Measurements from ENCODE around the gene TXNDC12.
"Not testable (repeated sequence)": the region's sequence is repeated elsewhere in the genome, so short reads cannot be mapped to it uniquely, and the experiment has no call there.

The TXNDC12 gene

DNA sequence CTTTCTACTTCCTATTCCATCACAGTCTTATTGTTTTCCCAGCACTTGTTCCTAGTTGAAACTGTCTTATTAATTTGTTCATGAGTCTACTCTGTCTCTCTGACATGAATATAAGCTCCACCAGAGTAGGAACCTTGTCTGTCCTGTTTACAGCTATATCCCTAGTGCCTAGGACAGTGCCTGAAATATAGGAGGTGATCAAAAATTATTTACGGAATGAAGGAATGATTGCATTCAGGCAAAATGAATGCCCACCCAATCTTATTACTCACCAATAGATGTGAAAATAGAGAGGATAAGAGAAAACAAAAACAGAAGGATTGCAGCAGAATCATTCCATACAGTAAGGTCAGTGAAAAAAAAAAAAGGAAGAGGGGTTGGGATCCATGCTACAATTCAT is 1.1 kb downstream of the TXNDC12 start:
- DNase-seq (ENCODE audit: extremely low spot score, insufficient read length, low read depth) (no peak), FAIRE-seq (no peak)

DNA sequence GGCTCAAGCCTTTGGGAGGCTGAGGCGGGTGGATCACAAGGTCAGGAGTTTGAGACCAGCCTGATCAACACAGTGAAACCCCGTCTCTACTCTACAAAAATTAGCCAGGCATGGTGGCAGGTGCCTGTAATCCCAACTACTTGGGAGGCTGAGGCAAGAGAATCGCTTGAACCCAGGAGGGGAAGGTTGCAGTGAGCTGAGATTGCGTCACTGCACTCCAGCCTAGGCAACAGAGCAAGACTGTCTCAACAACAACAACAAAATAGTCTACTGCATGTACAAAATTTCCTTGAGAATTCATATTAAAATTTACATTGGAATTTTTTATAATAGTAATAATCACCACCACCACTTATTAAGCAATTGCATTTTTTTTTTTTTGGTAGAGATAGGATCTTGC is 5.7 kb downstream of the TXNDC12 start:
- not testable (repeated sequence) for FAIRE-seq; DNase-seq (ENCODE audit: extremely low spot score, insufficient read length, low read depth)

- DNase-seq (ENCODE audit: extremely low spot score, insufficient read length, low read depth); FAIRE-seq: not testable (repeated sequence)
These were observed 9.3 kb downstream of the TXNDC12 start for GRCh38 chr1:52045666-52046195.

- FAIRE-seq (no peak), DNase-seq (ENCODE audit: extremely low spot score, insufficient read length, low read depth) (no peak)
These were observed 9.8 kb downstream of the TXNDC12 start for GRCh38 chr1:52045236-52045635.

DNA sequence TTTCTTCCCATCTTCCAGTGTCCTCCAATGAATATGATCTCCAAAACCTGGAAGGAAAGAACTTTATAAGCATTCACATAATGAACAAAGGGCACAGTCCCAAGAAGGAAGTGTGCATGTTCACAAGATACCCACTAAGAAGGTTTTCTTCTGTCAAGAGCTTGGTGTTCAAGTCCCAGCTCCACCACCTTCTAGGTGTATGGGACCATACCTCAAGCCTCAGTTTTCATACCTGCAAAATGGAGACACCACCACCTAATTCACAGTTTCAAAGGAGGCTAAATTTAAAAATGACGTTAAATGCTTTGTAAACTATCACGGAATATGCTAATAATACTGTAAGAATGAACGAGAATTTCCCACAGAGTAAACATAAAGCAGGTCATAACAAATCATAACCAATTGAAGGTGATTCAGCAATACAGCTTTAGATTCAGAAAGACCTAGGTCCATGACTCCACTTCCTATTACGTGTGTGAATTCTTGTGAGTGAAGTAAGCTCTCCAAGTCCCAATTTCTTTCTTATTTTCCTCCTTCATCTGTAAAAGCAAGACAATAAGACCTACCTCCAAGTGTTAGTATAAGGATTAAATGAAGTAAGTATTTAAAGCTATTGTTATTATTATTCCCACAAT is 13.3 kb downstream of the TXNDC12 start:
- no peak for DNase-seq (ENCODE audit: extremely low spot score, insufficient read length, low read depth)
- FAIRE-seq = no peak

DNA sequence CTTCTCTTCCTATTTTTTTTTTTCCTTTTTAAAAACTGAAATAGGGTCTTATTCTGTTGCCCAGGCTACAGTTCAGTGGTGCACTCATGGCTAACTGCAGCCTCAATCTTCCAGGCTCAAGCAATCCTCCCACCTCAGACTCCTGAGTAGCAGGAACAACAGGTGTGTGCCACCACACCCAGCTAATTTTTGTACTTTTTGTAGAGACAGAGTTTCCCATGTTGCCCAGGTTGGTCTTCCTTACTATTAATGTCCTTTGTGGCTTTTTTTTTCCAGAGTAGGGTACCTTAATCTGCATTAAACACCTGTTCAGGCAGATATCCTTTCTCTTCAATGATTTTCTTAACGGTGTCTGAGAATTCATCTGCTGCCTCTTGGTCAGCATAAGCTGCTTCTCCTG is 17.1 kb downstream of the TXNDC12 start:
- DNase-seq (ENCODE audit: extremely low spot score, insufficient read length, low read depth) (no peak), FAIRE-seq (no peak)

- FAIRE-seq (no peak), DNase-seq (ENCODE audit: extremely low spot score, insufficient read length, low read depth) (no peak)
These were observed 17.6 kb downstream of the TXNDC12 start for GRCh38 chr1:52037402-52037814.

DNA sequence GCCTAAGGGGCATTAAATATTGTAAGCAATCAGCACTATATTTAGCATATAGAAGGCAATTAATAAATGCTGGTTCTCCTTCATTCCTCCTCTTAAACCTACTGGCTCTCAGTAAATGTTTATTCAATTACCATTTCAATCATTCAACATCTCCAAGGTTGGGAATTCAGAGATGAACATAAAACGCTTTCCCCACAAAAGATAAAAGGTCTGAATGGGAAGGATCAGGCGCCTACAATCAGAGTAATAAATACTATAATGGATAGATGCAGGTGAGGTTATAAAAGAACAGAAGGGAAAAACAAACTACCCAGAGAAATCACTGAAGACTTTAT is 21.0 kb downstream of the TXNDC12 start:
- FAIRE-seq = no peak
- DNase-seq (ENCODE audit: extremely low spot score, insufficient read length, low read depth) = no peak

DNA sequence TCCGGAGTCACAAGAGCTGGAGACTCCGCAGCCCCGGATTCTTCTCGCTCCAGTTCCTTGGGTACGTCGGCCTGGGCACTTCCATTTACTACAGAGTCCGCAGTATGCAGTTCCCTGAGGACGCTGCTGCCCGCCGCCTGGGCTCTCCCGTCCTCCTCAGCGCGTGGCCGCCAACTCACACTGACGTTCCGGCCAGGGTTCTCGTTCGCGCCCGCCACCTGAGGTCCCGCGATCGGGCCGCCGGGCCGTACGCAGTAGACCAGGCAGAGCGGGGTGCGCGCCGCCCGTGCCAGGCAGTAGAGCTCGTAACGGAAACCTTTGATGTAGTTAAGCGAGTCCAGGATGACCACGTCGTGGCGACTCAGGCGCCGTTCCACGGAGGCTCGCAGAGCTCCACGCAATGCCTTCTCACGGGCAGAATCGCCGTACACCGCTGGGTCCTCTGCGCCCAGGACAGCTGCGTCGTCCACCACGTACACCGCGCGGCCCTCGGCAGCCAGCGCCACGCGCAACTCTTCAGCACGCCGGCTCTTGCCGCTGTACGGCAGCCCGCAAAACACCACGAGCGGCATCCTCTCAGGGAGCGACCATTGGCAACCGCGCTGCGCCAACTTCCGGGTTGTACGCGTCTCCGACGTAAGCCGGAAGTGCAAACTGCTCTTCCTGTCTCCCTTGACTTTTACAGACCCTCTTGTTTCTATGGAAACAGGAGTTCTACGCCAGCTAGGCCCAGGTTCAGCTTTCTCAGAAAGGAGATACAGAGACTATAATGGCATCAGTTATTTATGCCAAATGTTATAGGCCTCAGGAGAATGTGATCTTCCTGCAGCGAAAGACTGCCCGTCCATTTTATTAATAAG is 21.6 kb downstream of the TXNDC12 start, which contains the start of gene KTI12:
Gene KTI12 (minus strand): TSS at position 621 of the 860 bp plus-strand sequence. CDS start 49 bp downstream, at position 572.
- FAIRE-seq = peak; percentile 84
- DNase-seq (ENCODE audit: extremely low spot score, insufficient read length, low read depth) = peak; percentile 73

DNA sequence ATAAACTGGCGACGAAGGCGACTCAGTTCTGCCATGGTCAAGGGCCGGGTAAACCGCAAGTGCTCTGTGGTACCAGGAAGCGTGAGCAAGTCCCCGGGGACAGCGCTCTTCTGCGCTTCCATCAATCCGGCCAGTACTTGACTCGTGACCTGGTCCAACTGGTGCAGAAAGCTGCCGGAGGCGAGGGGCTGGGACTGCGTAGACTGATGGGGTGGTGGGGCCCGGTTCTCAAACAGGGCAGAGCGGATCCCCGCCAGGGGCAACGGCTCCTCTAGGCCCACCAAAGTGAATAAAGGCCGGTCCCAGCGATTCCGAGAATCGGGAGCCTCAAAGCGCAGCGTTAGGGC is 22.2 kb downstream of the TXNDC12 start:
- FAIRE-seq = no peak
- DNase-seq (ENCODE audit: extremely low spot score, insufficient read length, low read depth) = no peak

GRCh38 chr1:52032124-52032784 is 22.7 kb downstream of the TXNDC12 start:
- FAIRE-seq (peak; percentile 35), DNase-seq (ENCODE audit: extremely low spot score, insufficient read length, low read depth) (no peak)

DNA sequence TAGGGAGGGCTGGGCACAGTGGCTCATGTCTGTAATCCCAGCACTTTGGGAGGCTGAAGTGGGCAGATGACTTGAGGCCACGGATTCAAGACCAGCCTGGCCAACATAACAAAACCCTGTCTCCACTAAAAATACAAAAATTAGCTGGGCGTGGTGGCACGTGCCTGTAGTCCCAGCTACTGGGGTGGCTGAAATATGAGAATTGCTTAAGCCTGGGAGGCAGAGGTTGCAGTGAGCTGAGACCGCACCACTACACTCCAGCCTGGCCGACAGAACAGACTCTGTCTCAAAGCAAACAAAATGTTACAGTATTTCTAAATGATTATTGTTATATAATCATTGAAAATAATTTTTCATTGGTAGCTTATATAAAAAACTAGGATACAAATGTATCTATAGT is 26.2 kb downstream of the TXNDC12 start:
- FAIRE-seq; DNase-seq (ENCODE audit: extremely low spot score, insufficient read length, low read depth): not testable (repeated sequence)

DNA sequence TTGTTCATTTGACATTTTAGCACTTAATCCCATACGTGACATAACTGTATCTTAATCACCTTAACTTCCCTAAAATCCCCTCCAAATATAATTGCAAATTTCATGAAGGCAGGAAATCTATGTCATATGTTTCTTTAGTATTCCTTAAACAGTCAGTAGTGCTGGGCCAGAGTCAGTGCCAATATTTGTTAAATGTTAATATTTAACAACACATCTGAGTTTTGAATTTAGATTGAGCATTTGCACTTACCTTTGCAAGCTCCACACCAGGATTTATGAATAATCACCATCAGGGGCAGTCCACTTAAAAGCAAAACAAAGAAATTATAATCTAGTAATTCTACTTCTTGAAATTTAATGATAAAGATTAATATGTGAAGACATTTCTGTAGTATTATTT is 26.7 kb downstream of the TXNDC12 start:
- no peak for DNase-seq (ENCODE audit: extremely low spot score, insufficient read length, low read depth)
- FAIRE-seq = no peak

GRCh38 chr1:52026278-52026677 is 28.7 kb downstream of the TXNDC12 start:
- FAIRE-seq (no peak), DNase-seq (ENCODE audit: extremely low spot score, insufficient read length, low read depth) (no peak)

- DNase-seq (ENCODE audit: extremely low spot score, insufficient read length, low read depth) (no peak), FAIRE-seq (no peak)
These were observed 32.9 kb downstream of the TXNDC12 start for GRCh38 chr1:52022133-52022532.

GRCh38 chr1:52008071-52008809 is 46.8 kb downstream of the TXNDC12 start:
- FAIRE-seq (no peak), DNase-seq (ENCODE audit: extremely low spot score, insufficient read length, low read depth) (no peak)

DNA sequence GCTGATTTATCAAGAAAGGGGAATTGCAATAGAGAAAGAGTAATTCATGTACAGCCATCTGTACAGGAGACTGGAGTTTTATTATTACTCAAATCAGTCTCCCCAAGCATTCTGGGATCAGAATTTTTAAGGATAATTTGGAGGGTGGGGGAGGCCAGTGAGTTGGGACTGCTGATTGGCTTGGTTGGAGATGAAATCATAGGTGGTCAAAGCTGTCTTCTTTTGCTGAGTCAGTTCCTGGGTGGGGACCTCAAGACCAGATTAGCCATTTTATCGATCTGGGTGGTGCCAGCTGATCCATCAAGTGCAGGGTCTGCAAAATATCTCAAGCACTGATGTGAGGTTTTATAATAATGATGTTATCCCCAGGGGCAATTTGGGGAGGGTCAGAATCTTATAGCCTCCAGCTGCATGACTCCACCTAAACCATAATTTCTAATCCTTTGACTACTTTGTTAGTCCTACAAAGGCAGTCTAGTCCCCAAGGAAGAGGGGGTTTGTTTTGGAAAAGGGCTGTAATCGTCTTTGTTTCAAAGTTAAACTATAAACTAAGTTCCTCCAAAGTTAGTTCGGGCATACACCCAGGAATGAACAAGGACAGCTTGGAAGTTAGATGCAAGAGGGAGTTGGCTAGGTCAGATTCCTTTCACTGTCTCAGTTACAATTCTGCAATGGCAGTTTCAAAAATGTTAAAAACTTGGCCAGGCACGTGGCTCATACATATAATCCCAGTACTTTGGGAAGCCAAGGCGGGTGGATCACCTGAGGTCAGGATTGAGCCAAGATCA is 47.6 kb downstream of the TXNDC12 start:
- DNase-seq (ENCODE audit: extremely low spot score, insufficient read length, low read depth) (no peak), FAIRE-seq (no peak)

DNA sequence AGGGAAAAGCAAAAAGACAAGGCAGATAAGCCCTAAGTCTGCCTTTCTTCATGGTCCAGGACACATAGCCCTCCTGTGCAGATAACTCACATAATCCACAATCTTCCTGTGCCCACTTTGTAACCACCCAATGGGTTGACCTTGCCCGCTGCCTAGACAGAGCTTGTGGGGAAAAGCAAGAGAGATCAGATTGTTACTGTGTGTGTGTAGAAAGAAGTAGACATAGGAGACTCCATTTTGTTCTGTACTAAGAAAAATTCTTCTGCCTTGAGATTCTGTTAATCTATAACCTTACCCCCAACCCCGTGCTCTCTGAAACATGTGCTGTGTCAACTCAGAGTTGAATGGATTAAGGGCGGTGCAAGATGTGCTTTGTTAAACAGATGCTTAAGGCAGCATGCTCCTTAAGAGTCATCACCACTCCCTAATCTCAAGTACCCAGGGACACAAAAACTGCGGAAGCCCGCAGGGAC is 48.9 kb downstream of the TXNDC12 start:
- not testable (repeated sequence) for FAIRE-seq; DNase-seq (ENCODE audit: extremely low spot score, insufficient read length, low read depth)

- FAIRE-seq; DNase-seq (ENCODE audit: extremely low spot score, insufficient read length, low read depth): not testable (repeated sequence)
These were observed 49.4 kb downstream of the TXNDC12 start for GRCh38 chr1:52005548-52005947.
